ENCODE measurements around the gene STK16.
"Not testable (repeated sequence)": the region's sequence is repeated elsewhere in the genome, so short reads cannot be mapped to it uniquely, and the experiment has no call there.

Gene STK16

DNA sequence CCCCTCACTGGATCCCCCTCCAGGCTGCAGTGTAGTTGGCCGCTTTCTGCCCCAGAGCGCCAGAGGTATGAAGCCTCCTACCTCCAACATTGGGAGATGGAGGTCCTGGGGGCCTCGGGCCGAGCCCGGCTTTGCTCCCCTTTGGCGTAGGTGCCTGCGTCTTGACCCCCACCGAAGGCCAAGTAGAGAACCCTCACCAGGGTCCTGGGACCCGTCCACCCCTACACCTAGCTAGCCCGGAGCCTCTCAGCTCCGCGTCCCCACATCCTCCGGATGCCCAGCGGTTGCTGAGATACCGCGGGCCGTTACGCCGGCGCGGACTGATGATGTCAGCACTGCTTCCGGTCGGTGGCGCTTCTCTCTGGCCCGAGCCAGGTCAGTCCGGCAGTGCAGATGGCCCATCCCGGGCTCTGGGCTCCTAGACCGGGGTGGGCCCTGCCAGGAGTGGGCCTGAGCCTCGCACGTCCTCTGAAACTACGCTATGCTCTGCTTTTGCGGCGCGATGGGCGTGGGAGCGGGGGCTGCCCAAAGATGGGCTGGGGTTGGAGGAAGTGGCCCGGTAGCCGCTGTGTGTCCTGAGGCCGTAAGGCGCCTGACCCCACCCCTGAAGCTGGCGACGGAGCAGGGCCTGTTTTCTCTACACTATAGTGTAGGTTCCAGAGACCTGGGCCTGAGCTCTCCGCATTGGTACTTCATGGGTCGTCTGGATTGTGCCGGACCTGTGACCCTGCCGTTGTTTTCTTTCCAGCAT is at the start of gene STK16, which contains the start of gene GLB1L:
Gene STK16 (plus strand): TSS at position 332 of the 751 bp plus-strand sequence. CDS start 521 bp downstream, outside the sequence.
Gene GLB1L (minus strand): TSS at position 297 of the 751 bp plus-strand sequence. CDS start 1,871 bp downstream, outside the sequence.
- DNase-seq (ENCODE audit: low read depth in 2 of 3, low spot score in 1 of 3): peak; percentile 75 to 88 (median 88)

DNA sequence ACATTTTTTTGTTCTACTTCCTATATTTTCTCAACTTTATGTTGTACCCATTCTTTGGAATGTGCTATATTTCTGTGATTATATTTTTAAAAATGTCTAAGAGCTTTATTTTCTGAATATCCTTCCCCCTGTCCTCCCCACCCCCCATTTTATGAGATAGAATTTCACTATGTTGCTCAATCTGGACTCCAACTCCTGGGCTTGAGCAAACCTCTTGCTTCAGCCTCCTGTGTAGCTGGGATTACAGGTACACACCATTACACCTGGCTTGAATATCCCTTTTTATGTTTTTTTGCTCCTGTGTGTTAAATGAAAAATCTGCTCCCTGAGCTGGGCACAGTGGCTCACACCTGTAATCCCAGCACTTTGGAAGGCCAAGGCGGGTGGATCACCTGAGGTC is 47.9 kb upstream of the STK16 start:
- DNase-seq (ENCODE audit: low read depth in 2 of 3, low spot score in 1 of 3): no peak

- no peak for DNase-seq (ENCODE audit: low read depth in 2 of 3, low spot score in 1 of 3)
Measured at GRCh38 chr2:219198974-219199373, 46.3 kb upstream of the STK16 start.

GRCh38 chr2:219199470-219200211 is 45.6 kb upstream of the STK16 start:
- DNase-seq (ENCODE audit: low read depth in 2 of 3, low spot score in 1 of 3): no peak

- peak in 1 of 3 donors; percentile 10 for DNase-seq (ENCODE audit: low read depth in 2 of 3, low spot score in 1 of 3)
Measured at GRCh38 chr2:219200502-219201326, 44.6 kb upstream of the STK16 start.

DNA sequence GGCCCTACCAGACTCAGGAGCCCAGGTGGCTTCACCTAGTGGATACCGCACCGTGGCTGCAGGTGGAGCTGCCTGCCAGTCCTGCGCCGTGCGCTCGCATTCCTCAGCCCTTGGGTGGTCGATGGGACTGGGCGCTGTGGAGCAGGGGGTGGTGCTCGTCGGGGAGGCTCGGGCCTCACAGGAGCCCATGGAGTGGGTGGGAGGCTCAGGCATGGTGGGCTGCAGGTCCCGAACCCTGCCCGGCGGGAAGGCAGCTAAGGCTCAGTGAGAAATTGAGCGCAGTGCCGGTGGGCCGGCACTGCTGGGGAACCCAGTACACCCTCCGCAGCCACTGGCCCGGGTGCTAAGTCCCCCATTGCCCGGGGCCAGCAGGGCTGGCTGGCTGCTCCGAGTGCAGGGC is 43.9 kb upstream of the STK16 start:
- DNase-seq (ENCODE audit: low read depth in 2 of 3, low spot score in 1 of 3): not testable (repeated sequence)

- DNase-seq (ENCODE audit: low read depth in 2 of 3, low spot score in 1 of 3): no peak
Measured at GRCh38 chr2:219204425-219205164, 40.7 kb upstream of the STK16 start.

GRCh38 chr2:219205165-219205538 is 40.1 kb upstream of the STK16 start:
- no peak for DNase-seq (ENCODE audit: low read depth in 2 of 3, low spot score in 1 of 3)

- no peak for DNase-seq (ENCODE audit: low read depth in 2 of 3, low spot score in 1 of 3)
Measured at GRCh38 chr2:219205981-219206327, 39.3 kb upstream of the STK16 start.

DNA sequence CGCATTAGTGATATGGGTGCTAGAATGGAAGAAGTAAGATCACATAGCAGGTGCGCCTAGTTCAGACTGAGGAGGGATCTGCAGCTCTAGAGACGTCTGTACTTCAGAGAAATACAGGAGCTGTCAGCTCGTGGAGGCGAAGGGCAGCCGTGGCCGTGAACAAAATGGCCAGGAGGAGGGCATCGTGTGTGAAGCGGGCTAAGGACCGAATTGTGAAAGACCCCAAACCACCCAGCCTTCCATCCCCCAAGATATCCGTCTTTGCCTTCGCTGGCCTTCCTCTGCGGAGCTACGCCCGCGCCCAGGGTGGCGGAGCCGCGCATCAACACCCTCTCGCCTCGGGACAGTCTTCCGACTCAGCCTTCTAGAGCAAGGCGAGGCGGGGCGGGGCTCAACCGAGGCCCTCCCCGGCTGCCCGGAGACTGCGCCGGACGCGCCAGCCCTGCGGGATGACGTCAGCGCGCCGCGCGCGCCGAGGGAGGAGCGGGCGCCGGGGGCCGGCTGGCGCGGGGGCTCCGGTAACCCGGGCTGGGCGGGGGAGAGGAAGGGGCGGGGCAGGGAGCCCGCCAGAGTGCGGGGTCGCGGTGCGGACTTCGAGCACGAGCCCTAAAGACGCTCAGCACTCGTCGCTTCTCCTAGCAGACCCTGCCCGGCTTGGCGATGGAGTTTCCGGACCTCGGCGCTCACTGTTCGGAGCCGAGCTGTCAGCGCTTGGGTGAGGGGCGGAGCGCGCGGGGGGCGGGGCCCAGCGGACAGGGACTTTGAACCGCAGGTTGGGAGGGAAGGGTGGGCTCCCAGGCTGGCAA is 38.7 kb upstream of the STK16 start, which contains the start of gene ZFAND2B:
Gene ZFAND2B (plus strand): TSS at position 455 of the 806 bp plus-strand sequence. CDS start 206 bp downstream, at position 661.
- peak; percentile 84 to 93 (median 88) for DNase-seq (ENCODE audit: low read depth in 2 of 3, low spot score in 1 of 3)

- no peak for DNase-seq (ENCODE audit: low read depth in 2 of 3, low spot score in 1 of 3)
Measured at GRCh38 chr2:219207134-219207883, 38.0 kb upstream of the STK16 start.

DNA sequence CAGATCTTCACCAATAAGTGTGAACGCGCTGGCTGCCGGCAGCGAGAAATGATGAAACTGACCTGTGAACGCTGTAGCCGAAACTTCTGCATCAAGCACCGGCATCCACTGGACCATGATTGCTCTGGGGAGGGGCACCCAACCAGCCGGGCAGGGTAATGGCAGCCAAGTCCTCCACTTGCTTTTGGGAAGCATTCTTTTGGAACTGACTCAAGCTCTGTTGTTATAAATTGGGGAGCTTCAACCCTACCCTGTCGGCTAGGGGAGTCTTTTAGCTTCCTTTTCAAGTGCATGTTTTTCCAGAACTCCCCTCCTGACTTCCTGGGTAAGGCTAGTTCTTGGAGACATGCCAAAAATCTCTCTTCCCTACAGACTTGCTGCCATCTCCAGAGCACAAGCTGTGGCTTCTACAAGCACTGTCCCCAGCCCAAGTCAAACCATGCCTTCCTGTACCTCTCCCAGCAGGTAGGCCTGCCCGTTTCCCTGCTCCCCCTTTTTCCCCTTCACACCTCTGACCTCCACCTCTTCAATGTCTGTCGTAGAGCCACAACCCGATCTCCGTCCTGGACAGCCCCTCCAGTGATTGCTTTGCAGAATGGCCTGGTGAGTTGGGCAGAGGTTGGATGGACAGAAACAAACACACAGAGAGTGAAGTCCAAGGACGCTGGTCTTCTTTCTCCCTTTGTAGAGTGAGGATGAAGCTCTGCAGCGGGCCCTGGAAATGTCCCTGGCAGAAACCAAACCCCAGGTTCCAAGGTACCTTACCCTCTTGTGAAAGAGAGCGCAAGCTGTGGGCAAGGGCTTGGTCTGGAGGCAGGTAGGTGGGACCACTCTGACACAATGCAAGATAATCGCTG is 37.2 kb upstream of the STK16 start:
- DNase-seq (ENCODE audit: low read depth in 2 of 3, low spot score in 1 of 3): no peak

DNA sequence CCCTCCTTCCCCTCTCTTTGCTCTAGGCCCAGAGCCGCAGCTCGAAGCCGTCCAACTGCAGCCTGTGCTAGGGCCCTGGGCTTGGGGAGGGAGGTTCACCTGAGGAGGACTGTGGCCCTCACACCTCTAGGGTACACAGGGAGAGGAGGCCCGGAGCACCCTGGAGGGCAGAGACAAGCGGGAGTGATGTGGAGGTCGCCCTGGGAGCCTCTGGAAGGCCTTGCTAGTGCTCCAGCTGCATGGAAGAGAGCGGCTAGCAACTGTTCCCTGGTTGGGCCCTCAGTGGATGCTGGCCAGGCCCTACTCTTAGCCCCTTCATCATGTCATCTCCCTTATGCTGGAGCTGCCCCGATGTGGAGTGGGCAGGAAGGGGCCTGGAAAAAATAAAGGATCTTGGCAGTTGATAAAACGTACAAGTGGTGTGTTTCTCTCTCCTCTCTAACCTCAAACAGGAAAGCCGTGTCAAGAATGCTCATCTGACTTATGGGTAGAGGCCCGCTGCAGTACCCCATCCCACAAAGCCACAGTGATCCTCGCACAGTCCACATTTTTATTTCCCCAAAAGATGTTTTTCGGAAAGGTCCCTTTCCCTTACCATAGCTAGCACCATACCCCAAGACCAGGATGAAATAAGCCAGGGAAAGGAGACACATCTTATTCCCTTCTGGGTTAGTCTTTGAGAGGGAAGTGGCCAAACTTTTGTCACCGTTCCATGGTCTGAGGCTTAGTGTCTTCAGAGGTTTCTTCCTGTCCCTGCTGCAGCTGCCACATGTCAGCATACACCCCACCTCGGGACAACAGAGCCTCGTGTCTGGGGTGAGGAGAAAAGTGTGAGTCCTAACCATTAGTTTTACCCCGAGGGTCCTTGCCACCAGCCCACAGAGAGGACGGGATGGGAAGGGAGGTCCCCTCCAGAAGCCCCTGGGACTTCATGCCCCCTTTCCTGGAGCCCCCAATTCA is 35.8 kb upstream of the STK16 start:
- no peak for DNase-seq (ENCODE audit: low read depth in 2 of 3, low spot score in 1 of 3)

DNA sequence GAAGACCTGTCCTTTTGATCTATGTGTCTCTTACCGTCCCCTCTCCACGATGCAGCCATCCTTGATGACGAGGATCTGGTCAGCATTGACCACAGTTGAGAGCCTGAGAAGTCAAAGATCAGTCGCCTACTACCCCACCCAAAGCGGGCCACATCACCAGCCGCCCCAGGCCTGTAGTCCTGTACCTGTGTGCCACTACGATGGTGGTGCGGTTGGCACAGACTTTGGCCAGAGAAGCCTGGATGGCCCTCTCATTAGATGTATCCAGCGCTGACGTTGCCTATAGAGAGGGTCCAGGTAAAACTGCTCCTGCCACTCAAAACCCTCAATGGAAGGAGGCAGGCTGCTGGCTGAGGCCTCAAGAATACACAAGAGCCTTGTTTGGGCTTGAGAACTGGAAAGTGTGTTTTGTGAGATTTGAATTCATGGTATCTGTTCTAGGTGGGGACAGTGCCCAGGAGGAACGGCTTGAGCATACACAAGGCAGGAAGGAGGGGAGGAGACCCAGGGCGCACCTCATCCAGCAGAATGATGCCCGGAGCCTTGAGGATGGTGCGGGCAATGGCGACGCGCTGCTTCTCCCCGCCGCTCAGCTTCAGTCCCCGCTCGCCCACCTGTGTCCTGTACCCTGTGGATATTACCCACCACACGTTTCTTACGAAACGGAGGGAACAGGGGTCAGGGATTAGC is 34.9 kb upstream of the STK16 start:
- DNase-seq (ENCODE audit: low read depth in 2 of 3, low spot score in 1 of 3): no peak

DNA sequence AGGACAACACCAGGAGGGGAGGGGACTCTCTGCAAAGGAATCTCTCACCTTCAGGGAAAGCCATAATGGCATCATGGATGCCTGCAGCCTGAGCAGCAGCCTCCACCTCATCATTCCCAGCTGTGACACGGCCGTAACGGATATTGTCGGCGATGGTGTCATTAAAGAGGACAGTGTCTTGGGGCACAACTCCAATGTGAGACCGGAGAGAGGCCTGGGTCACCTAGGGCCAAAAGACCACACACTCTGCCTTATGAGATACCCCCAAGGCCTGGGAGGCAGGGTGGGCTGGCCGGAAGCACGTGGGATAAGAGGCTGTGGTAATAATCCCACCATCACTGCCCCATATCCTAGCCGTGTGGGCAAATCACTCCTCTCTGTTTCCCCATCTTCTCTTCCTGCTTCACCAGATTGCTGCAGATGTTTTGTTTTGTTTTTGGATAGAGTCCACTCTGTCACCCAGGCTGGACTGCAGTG is 34.4 kb upstream of the STK16 start:
- no peak for DNase-seq (ENCODE audit: low read depth in 2 of 3, low spot score in 1 of 3)

DNA sequence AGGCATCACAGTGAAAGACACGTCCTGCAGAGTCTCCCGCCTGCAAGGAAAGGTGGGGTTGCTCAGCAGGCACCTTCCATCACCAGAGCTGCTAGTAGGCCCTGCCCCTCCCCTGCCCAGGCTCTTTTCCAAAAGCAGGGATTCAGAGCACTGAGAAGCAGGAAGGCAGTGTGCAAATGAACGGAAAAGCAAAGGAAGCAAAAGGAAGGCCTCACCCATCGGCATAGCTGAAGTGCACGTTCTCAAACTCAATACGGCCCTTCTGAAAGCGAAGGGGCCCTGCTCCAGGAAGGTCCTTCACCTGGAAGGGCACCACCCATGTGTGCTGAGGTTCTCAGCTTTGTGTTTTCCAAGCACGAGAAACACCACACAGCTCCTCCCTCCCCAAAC is 32.3 kb upstream of the STK16 start:
- no peak for DNase-seq (ENCODE audit: low read depth in 2 of 3, low spot score in 1 of 3)

Data from stimulated activated CD4-positive, alpha-beta T cell treated with anti-CD3 and anti-CD28 coated beads, Interleukin-12 subunit alpha, Interleukin-12 subunit beta, amount 100 ng/mL, for 48 hours (primary cell).